Measurements from ENCODE around the gene GMEB2.

GMEB2 gene

DNA sequence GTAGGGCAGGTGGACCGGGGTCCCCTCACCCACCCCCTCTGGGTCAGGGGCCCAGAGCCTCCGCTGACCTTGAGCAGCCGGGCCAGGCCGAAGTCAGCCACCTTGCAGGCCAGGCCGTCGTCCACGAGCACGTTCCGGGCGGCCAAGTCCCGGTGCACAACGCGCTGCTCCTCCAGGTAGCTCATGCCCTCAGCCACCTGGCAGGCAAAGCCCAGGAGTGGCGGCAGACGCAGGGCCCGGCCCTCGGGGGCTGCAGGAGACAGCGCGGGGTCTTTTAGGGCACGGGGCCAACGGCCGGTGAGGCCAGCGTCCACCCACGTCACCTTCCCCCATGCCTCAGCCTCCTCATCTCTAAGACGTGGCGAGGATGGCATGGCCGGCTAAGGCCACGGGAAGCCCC lies 85.5 kb downstream of the GMEB2 start:
- no peak for DNase-seq

DNA sequence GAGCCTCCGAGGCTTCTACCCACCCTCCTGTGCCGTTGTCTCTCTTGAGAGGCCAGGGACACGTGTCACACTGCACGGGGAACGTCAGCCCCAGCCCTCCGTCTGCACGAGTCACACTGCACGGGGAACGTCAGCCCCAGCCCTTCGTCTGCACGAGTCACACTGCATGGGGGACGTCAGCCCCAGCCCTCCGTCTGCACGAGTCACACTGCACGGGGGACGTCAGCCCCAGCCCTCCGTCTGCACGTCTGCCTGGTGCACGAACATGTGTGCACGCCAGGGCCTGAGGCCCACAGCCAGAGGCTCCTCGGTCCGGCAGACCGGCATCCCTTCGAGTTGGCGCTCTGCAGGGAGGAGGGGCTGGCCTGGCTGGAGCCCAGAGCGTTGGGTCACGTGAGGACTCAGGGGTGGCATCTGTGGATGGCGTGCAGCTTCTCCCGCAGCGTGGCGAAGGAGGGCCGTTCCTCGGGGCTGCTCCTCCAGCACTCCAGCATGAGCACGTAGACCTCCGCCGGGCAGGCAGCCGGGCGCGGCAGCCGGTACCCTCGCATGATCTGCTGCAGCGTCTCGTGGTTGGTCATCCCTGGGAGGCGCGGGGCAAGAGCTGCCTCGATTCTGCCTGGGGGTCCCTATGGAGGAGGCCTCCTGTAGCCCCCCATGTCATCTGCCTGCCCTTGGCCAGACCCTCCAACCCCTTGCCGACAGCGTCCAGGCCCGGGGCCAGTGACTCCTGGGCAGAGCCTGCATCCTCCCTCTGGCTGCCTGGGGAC lies 86.3 kb downstream of the GMEB2 start:
- no peak for DNase-seq

DNA sequence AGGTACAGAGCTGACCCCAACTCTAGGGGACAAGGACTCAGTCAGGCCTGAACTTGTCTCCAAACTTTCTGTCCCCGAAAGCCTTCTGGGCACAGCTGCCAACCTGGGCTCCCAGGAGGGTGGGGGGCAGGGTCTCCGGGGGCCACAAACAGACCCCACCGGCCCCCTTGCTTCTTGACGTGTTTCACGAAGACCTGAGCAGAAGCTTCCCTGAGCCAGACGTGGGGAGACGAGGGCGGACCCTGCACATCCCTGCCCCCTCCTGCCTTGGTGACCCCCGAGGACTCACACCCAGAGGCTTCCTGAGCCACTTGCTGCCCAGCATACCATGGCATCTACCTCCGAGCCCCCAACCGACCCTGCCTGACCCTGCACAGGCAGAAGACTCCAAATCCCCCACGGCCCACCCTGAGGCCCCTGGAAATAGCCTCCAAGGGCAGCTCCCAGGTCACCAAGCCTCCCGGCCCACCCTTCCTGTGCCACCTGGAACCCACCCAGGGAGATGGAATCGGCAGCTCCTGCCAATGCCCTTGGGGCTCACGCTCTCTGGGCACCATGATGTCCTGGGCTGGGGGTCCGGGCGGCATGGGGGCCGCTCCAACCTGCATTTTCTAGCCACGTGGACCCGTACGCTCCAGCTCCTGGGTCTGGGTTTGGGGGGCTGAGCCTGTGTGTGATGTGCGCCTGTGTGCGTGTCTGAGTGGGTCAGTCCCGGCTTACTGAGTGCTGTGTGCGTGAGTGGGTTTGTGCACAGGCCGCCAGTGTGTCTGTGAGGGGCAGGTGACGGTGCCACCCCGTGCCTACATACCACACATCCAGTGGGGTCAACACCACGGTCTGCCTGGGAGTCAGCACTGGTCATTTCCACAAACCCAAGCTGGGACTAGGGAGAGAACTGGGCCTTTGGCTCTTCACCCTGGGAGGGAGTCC lies 87.2 kb downstream of the GMEB2 start:
- DNase-seq: no peak

DNA sequence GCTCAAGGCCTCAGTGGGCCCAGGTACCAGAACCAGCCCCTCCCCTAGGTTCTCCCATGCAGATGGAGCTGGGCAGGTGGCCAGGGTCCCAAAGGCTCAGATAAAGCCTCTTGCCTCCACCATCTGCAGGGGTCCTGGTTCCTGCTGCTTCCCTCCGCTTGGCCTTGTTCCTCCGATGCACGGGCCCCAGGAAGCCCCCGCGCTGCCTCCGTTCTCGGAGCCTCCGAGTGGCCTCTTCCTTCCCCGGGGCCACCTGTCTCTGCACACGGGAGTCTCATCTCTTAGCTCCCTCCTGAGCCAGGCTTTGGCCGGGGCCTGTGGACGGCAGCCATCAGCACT lies 87.8 kb downstream of the GMEB2 start:
- no peak for DNase-seq

DNA sequence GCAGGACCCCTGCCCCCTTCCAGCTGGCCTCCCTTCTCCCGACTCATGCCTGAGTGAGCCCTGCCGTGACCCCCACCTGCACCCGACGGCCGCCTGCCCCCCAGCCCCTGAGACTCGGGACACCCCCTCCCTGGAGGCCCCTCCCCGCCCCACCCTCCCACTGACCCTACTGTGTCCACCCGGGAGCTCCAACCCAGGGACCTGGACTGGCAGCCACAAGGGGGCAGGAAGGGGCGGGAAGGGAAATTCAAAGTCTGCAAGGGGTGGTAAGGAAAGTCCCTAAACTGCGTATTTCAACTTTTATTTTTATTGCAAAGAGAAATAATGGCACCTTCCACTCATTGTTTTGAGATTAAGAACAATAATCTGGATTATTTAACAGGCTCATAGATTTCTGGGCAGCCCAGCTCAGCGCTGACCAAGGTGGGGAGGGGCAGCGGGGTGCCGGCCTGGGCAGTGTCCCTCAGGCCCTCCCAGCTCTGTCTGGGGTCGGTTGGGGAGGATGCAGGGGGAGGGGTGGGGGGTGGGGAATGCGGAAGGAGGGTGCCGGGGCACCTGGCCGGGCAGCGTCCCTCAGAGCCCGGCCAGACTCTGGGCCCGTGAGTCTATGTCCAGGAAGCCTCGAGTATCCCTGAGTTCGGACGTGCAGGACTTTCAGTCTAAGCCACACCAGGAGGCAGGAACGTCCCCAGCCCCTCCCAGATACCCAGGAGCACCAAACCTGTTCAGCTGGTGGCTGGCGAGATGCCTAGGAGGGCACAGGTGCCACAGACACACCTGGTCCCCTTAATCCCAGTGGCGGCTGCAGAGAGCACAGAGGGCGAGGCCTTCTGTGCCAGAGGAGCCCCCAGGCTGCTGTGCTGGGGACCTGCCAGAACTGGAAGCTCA lies 88.5 kb downstream of the GMEB2 start:
- DNase-seq: peak; percentile 42
